GM19467 (cell line): ENCODE results near the gene RASAL2.
"Not testable (repeated sequence)": the region's sequence is repeated elsewhere in the genome, so short reads cannot be mapped to it uniquely, and the experiment has no call there.

Source experiments
- ATAC-seq: cut with Tn5 transposase; IDR thresholded peaks from one replicate; pipeline ENCODE4 v1.9.1; 2021; ENCODE audit warnings: mild to moderate bottlenecking, moderate library complexity; ENCODE audit not compliant: unreplicated experiment

RASAL2 gene

GRCh38 chr1:178330848-178331497 lies 237.1 kb downstream of the RASAL2 start:
- no peak for ATAC-seq

DNA sequence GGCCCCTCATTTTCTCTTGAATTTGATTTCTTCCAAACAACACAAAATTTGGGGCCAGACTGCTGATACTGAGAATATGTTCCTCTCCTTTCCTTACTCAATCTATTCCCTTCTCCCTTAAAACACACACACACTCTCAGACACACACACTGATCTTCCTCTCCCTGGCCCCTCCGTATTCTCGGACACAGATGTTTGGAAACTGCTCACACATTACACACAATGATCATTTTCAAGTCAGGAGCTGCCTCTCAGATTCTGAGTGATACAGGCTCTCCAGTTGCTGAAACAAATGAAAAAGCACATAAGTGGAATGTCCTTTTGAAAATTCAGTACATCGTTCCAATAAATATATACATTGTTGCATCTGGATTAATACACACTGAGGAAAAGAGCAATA lies 241.5 kb downstream of the RASAL2 start:
- no peak for ATAC-seq

- no peak for ATAC-seq
Observed at GRCh38 chr1:178337091-178337706, 243.3 kb downstream of the RASAL2 start.

DNA sequence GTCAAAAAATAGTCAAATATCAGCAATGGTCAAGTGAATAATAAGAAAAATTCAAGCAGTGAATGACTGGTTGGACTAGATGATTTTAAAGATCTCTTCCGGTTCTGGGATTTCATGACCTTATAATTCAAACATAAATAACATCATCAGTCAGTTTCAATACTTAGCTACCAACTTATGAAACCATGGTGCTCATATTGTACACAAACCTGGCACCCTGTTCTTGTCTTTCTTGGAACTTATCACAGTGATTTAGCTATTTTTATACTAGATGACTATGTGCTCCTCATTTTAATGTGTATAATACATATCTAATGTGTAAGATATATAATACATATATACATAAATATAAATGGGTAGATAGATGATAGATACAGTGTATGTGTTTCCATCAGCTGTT lies 245.9 kb downstream of the RASAL2 start:
- ATAC-seq: no peak

DNA sequence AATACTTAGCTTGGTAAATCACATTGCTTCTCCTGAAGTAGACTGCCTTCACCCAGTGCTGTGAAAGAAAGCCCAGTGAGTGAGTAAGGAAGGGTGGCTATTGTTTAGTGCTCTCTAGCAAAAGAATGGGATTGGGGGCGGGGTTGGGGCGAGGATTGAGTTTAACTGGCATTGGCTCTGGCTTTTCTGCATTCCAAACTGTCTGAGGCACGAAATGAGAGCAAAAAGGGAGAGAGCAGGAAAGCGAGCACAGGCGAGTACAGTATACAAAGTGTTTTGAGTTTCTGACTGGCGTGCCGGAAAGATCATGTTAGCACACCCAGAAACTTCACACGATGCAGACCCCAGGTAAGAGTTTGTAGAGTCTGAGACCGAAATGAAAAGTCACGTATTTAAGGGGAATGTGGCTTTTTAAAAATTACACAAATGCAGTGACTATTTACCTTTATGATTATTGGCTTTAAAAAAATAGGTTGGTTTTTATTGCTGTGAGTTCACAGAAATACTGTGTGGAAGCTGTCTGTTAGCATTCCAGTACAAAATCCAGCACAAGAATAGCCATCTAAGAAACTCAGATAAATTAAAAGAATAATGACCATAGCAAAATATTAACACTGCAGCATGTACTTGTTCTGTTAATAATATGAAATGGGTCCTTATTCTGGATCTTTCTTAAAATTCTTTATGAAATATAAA lies 247.5 kb downstream of the RASAL2 start:
- no peak for ATAC-seq

- no peak for ATAC-seq
Observed at GRCh38 chr1:178342745-178343144, 248.8 kb downstream of the RASAL2 start.

DNA sequence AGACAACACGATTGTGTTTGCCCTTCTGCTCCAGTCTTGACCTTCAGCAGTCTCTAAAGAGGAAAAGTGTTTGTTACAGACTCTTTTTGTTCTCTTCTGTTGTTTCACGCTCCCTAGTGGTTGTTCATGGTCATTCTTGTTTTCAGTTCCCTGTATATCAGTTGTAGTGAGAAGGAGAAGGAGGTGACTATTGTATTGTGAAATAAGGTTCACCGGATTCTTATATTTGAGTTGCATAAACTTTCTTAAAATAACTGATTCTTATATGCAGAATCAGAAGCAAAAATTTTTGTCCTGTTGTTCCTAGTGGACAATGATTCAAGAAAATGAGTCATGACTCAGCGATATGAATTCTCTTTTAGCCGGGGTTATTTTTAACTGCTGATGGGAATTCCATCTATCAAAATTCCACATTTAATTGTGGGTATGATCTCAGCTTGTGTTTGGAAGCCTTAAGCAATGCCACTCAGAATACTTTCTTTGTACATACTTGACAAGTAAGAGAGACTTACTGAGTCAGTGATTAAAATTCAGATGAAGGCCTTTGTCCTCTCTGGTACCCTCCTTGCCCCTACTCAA lies 250.7 kb downstream of the RASAL2 start:
- no peak for ATAC-seq

GRCh38 chr1:178345238-178345637 lies 251.3 kb downstream of the RASAL2 start:
- no peak for ATAC-seq

- no peak for ATAC-seq
Observed at GRCh38 chr1:178345807-178346206, 251.9 kb downstream of the RASAL2 start.

DNA sequence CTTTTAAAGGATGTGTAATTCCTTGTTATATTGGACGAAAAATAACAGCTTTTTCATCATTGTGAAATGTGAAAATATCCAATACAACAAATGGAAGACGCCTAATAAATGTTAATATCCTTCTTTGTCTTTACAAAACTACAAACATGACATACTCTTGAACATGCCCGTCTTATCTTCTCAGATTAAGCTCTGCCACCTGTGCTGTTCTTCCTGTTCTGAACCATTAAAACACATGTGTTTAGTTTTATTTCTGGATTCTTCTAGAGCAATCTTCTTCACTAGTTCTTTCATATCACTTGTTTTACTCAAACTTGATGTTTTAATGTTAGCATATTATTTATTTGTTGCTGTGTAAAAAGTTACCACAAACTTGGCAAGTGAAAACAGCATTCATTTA lies 255.9 kb downstream of the RASAL2 start:
- ATAC-seq: no peak

DNA sequence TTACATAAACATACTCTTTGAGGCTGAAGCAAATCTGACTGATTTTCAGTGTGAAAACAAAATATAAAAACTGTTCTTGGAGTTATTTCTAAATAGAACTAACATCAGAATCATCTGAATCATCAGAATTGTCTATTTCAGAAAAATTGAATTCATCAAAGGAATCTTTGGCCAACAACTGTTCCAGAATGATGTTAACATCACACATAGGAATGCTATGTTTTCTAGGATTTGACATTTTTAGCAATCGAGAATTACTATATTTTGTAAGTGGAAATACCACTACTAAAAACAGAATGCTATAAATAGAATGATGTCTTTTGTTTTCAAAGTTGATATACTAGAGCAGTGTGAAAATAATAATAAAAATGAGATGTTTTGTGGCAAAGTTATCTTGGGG lies 258.0 kb downstream of the RASAL2 start:
- not testable (repeated sequence) for ATAC-seq

GRCh38 chr1:178352790-178353416 lies 259.0 kb downstream of the RASAL2 start:
- ATAC-seq: no peak

DNA sequence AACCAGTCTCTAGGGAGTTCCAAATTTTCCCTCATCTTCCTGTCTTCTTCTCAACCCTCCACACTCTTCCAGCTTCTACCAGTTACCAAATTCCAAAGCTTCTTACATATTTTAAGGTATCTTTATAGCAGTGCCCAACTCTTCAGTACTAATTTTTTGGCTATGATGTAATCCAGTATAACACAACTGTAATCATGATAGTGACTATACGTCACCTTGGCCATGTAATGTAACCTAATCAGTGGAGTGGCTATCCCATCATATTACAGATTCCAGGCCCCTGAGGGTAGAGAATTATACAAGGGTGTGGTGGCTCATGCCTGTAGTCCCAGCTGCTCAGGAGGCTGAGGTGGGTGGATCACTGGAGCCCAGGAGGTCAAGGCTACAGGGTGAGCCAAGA lies 259.6 kb downstream of the RASAL2 start:
- ATAC-seq: no peak

DNA sequence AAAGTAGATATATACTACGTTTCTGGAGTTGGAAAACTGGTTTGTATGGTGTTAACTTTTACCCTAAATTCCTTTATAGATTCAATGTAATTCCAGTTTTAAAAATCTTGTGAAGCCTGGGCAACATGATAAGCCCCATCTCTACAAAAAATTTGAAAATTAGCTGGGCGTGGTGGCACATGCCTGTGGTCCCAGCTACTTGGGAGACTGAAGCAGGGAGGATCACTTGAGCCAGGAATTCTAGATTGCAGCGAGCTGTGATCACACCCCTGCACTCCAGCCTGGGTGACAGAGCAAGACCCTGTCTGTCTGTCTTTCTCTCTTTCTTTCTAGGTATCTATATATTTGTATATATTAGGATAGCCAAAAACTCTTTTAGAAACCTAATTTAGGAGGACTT lies 260.9 kb downstream of the RASAL2 start:
- no peak for ATAC-seq

DNA sequence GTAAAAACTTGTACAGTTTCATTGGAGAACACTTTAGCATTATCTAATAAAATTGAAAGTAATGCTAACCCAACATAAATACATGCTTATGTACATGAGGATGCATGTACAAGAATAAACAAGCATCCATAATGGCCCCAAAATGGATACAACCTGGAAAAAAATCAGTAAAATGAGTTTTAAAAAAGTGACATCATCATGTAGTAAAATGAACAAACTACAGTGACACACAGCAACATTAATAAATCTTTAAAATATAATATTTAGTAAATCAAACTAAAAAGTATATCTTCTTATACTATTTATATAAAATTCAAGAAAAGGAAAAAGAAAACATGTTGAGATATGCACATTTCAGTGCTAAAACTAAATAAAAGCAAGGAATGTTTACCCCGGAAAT lies 262.4 kb downstream of the RASAL2 start:
- ATAC-seq: no peak

DNA sequence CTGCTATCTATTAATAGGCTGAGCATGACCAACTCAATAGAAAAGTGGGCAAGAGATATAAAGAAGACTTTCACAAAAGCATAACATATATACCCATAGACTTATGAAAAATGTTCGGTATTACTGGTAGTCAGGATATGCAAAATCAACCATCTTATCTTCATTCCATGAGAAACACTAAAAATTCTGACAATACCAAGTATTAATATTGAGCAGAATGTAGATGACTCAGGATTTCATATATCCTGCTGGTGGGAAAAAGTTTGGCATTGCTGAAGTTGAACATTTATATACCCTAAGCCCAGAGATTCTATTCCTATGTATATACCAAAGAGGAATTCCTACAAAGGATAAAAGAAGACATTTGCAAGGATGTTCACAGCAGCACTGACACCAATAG lies 264.6 kb downstream of the RASAL2 start:
- ATAC-seq: no peak

GRCh38 chr1:178360421-178360820 lies 266.5 kb downstream of the RASAL2 start:
- no peak for ATAC-seq

DNA sequence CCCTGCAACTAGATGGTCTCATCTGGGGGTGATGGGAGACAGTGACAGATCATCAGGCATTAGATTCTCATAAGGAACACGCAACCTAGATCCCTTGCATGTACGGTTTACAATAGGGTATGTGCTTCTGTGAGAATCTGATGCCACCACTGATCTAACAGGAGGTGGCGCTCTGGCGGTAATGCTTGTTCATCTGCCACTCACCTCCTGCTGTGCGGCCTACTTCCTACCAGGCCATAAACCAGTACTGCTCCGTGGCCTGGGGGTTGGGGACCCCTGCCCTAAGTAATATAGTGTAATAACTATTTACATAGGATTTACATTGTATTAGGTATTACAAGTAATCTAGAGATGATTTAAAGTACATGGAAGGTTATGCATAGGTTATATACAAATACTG lies 267.9 kb downstream of the RASAL2 start:
- ATAC-seq: no peak

DNA sequence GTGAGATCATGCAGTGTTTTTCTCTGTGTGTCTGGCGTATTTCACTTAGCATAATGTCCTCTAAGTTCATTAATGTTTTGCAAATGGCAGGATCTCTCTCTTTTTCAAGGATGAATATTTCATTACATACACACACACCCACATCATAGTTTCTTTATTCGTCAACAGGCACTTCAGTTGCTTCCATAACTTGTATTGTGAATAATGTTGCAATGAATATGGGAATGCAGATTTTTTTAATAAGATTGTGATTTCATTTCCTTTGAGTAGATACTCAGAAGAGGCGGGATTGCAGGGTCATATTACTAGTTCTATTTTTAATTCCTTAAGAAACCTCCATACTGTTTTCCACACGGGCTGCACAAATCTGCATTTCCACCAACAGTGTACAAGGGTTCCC lies 268.8 kb downstream of the RASAL2 start:
- no peak for ATAC-seq

- no peak for ATAC-seq
Observed at GRCh38 chr1:178364782-178365181, 270.9 kb downstream of the RASAL2 start.

- ATAC-seq: no peak
Observed at GRCh38 chr1:178367151-178367550, 273.2 kb downstream of the RASAL2 start.

GRCh38 chr1:178368208-178368607 lies 274.3 kb downstream of the RASAL2 start:
- no peak for ATAC-seq
